SK-N-SH (cell line): ENCODE data around the gene TMEM131. TPM values are rescaled to one million over a fixed set of nuclear protein-coding genes. Genes with fewer than 3 reads are reported as not detected.

ENCODE experiments used
- CTCF ChIA-PET: fragments of 300-600, 350-600 bp; formaldehyde crosslinking; extraction: SDS; loops from one replicate; lab custom pipeline; 2021; lab: Yijun Ruan, JAX
- POLR2A ChIA-PET: fragments of 350-600 bp; sonication (Branson Sonifier 250); formaldehyde crosslinking; extraction: SDS; loops from one replicate; lab custom pipeline; 2020; ENCODE audit warnings: antibody characterized with exemption, inconsistent platforms; lab: Yijun Ruan, JAX
- DNase-seq: peaks from one replicate; pipeline ENCODE4 v3.0.0; 2012
- H2AFZ ChIP-seq: fragments of 200-600 bp; sonication (generic); 2 replicates; pipeline ENCODE4 v1.8.1; 2016; ENCODE audit warnings: antibody characterized with exemption, mild to moderate bottlenecking, low read depth
- H3F3A ChIP-seq: fragments of 200-600 bp; sonication (generic); replicated peaks from 2 replicates; pipeline ENCODE3; 2016; ENCODE audit warnings: antibody characterized with exemption, mild to moderate bottlenecking; ENCODE audit not compliant: insufficient read depth
- H3K27ac ChIP-seq, 2 experiments: fragments of 200-500 bp in 1 of 2; fragments of 200-600 bp in 1 of 2; sonication (Bioruptor generic) in 1 of 2; sonication (generic), shearing (Covaris generic) in 1 of 2; 2 replicates each; pipeline versions ENCODE4 v1.5.1 to v1.6.1; 2014 to 2016; ENCODE audit warnings: low read depth in 2 of 2, inconsistent platforms in 1 of 2, low read length in 1 of 2, mild to moderate bottlenecking in 1 of 2, mixed read lengths in 1 of 2
- H3K27me3 ChIP-seq: fragments of 200-600 bp; sonication (generic), shearing (Covaris generic); 2 replicates; pipeline ENCODE4 v1.6.1; 2016; ENCODE audit warnings: mixed run types; ENCODE audit not compliant: insufficient read depth
- H3K36me3 ChIP-seq, 2 experiments: fragments of 200-500 bp in 1 of 2; fragments of 200-600 bp in 1 of 2; sonication (Bioruptor generic) in 1 of 2; sonication (generic) in 1 of 2; replicated peaks in 1 of 2; 2 replicates each; pipeline versions ENCODE3 to v1.5.1; 2014 to 2016; ENCODE audit warnings: low read length in 1 of 2, mild to moderate bottlenecking in 1 of 2; ENCODE audit not compliant: insufficient read depth in 2 of 2, control insufficient read depth in 1 of 2
- H3K4me1 ChIP-seq, 2 experiments: fragments of 200-500 bp in 1 of 2; fragments of 200-600 bp in 1 of 2; sonication (Bioruptor generic) in 1 of 2; sonication (generic), shearing (Covaris generic) in 1 of 2; 2 replicates each; pipeline versions ENCODE4 v1.5.1 to v1.6.1; 2014 to 2016; ENCODE audit warnings: low read depth in 1 of 2, low read length in 1 of 2, mixed run types in 1 of 2; ENCODE audit not compliant: insufficient read depth in 2 of 2, control insufficient read depth in 1 of 2
- H3K4me2 ChIP-seq: fragments of 200-600 bp; sonication (generic), shearing (Covaris generic); 2 replicates; pipeline ENCODE4 v1.6.1; 2017; ENCODE audit warnings: mixed run types
- H3K4me3 ChIP-seq, 2 experiments: fragments of 200-500 bp in 1 of 2; fragments of 200-600 bp in 1 of 2; sonication (Bioruptor generic) in 1 of 2; sonication (generic), shearing (Covaris generic) in 1 of 2; 2 replicates each; pipeline versions ENCODE4 v1.5.1 to v1.8.1; 2014 to 2016; ENCODE audit warnings: low read depth in 2 of 2, inconsistent platforms in 1 of 2, low read length in 1 of 2, mild to moderate bottlenecking in 1 of 2, mixed read lengths in 1 of 2, moderate library complexity in 1 of 2
- H3K79me2 ChIP-seq: fragments of 200-600 bp; sonication (generic); 2 replicates; pipeline ENCODE4 v1.8.1; 2017; ENCODE audit warnings: mild to moderate bottlenecking; ENCODE audit not compliant: insufficient read depth
- H3K9ac ChIP-seq: fragments of 200-600 bp; sonication (generic); 2 replicates; pipeline ENCODE4 v1.6.1; 2017; ENCODE audit warnings: mixed run types
- H3K9me2 ChIP-seq: fragments of 200-600 bp; sonication (generic); 2 replicates; pipeline ENCODE4 v1.6.1; 2017; ENCODE audit warnings: mixed run types
- H3K9me3 ChIP-seq: fragments of 200-600 bp; sonication (generic); 2 replicates; pipeline ENCODE4 v1.6.1; 2017; ENCODE audit warnings: mixed run types, mild to moderate bottlenecking, moderate library complexity
- H4K20me1 ChIP-seq: fragments of 200-600 bp; sonication (generic); 2 replicates; pipeline ENCODE4 v1.6.1; 2017; ENCODE audit warnings: mild to moderate bottlenecking, mixed run types; ENCODE audit not compliant: insufficient read depth
- ELF1 ChIP-seq: IDR thresholded peaks from 2 replicates; pipeline ENCODE4 v1.4.0; 2012
- EP300 ChIP-seq, 2 experiments: IDR thresholded peaks; 2 replicates each; pipeline versions ENCODE4 v1.4.0 to v1.6.1; 2012; ENCODE audit warnings: borderline replicate concordance in 1 of 2, low read depth in 1 of 2, low read length in 1 of 2
- EZH2phosphoT487 ChIP-seq: fragments of 200-600 bp; sonication (generic); IDR thresholded peaks from 2 replicates; pipeline ENCODE4 v1.6.1; 2017; ENCODE audit warnings: low read depth, mixed run types, mild to moderate bottlenecking, antibody characterized with exemption, moderate library complexity, borderline replicate concordance
- FOSL2 ChIP-seq: IDR thresholded peaks from 2 replicates; pipeline ENCODE4 v1.4.0; 2012; ENCODE audit warnings: low read depth, mild to moderate bottlenecking, moderate library complexity, borderline replicate concordance
- FOXJ3 ChIP-seq: sonication (generic); formaldehyde crosslinking; IDR thresholded peaks from 2 replicates; pipeline ENCODE4 v1.5.1; 2020; ENCODE audit warnings: mild to moderate bottlenecking, missing genetic modification reagents
- GABPA ChIP-seq: IDR thresholded peaks from 2 replicates; pipeline ENCODE4 v1.4.0; 2012; ENCODE audit warnings: low read depth, mild to moderate bottlenecking
- GATA2 ChIP-seq: sonication (generic); formaldehyde crosslinking; IDR thresholded peaks from 2 replicates; pipeline ENCODE4 v1.5.0; 2020; ENCODE audit warnings: mild to moderate bottlenecking, missing genetic modification reagents
- IRF3 ChIP-seq: fragments of 150-350 bp; IDR thresholded peaks from 2 replicates; pipeline ENCODE4 v1.6.1; 2016; ENCODE audit warnings: mild to moderate bottlenecking, low read depth, low read length
- MEF2A ChIP-seq: IDR thresholded peaks from 2 replicates; pipeline ENCODE4 v1.4.0; 2012; ENCODE audit warnings: low read depth, borderline replicate concordance
- MXI1 ChIP-seq: IDR thresholded peaks from 2 replicates; pipeline ENCODE4 v1.6.1; 2012; ENCODE audit warnings: mild to moderate bottlenecking, low read depth, low read length, improper control_type of control experiment
- NRF1 ChIP-seq: IDR thresholded peaks from 2 replicates; pipeline ENCODE4 v1.6.1; 2012; ENCODE audit warnings: low read depth, mild to moderate bottlenecking, low read length
- PBX3 ChIP-seq: IDR thresholded peaks from 2 replicates; pipeline ENCODE4; 2012
- RAD21 ChIP-seq: IDR thresholded peaks from 2 replicates; pipeline ENCODE4 v1.6.1; 2012; ENCODE audit warnings: mild to moderate bottlenecking, low read length
- RCOR1 ChIP-seq: fragments of 150-350 bp; IDR thresholded peaks from 2 replicates; pipeline ENCODE4 v1.6.1; 2017; ENCODE audit warnings: antibody characterized with exemption, low read length
- REST ChIP-seq: IDR thresholded peaks from 2 replicates; pipeline ENCODE4 v1.6.1; 2012; ENCODE audit warnings: mild to moderate bottlenecking, low read depth, low read length, moderate library complexity
- RFX5 ChIP-seq: IDR thresholded peaks from 2 replicates; pipeline ENCODE4 v1.6.1; 2012; ENCODE audit warnings: mild to moderate bottlenecking, improper control_type of control experiment, low read length
- SIN3A ChIP-seq: IDR thresholded peaks from 2 replicates; pipeline ENCODE4 v1.6.1; 2012; ENCODE audit warnings: low read depth, mild to moderate bottlenecking, low read length, moderate library complexity, borderline replicate concordance
- TAF1 ChIP-seq: IDR thresholded peaks from 2 replicates; pipeline ENCODE4 v1.6.1; 2012; ENCODE audit warnings: low read depth, mild to moderate bottlenecking, low read length, moderate library complexity, borderline replicate concordance
- WGBS: methylation state at CpG from one replicate; pipeline ENCODE4 v1.1.6; 2017; ENCODE audit warnings: low lambda C conversion rate; 5-methylcytosine and 5-hydroxymethylcytosine counted together
- polyA plus RNA-seq, 3 experiments: library from polyadenylated mRNA; depleted of rRNA; stranded (reverse); fragments of >200 nt; gene quantifications; 2 replicates each; pipeline ENCODE4 v1.2.3, GENCODE V29; 2012

Gene TMEM131
- polyA plus RNA-seq, 1 of the 3 experiments (the other 2 are of a cell fraction), result 9.1 TPM

GRCh38 chr2:97932975-97933662 is 62.6 kb downstream of the TMEM131 start:
- no peak overlapping the region for H3K9ac ChIP-seq
- H3F3A ChIP-seq, result peaks cover 6% of the 10 kb centered on the region
- no peaks in the 10 kb centered on the region for H3K27me3 ChIP-seq
- H3K4me2 ChIP-seq, result no peak overlapping the region
- WGBS, result 96% methylated on average over 4 of the region's 4 CpGs
- TF ChIP-seq FOXJ3 (CRISPR knock-in tag) (no peak), RFX5 (no peak), GABPA (no peak), IRF3 (no peak), ELF1 (no peak), PBX3 (no peak), RAD21 (no peak), FOSL2 (no peak), TAF1 (no peak), REST (no peak)
- TF ChIP-seq, all 33 proteins: peak for 0
- Histone ChIP-seq H4K20me1 (peaks cover 58% of the 10 kb centered on the region), H3K4me3 (no peak overlapping the region), H3K27ac (no peak overlapping the region), H3K79me2 (peaks cover 66% of the 10 kb centered on the region), H3K4me1 (peaks cover 3 to 23% of the 10 kb centered on the region in 2 experiments; a peak in 3 of 4 replicates), H3K36me3 (no peaks in the 10 kb centered on the region), H3K9me3 (no peaks in the 10 kb centered on the region), H3K9me2 (no peaks in the 10 kb centered on the region), H2AFZ (no peak overlapping the region)
- no peak for DNase-seq
- POLR2A ChIA-PET, result no interaction called here
- CTCF ChIA-PET, result no interaction called here

- no peak overlapping the region for H3K27ac ChIP-seq
- peaks cover 59% of the 10 kb centered on the region for H4K20me1 ChIP-seq
- H3K4me3 ChIP-seq, result no peak overlapping the region
- no peaks in the 10 kb centered on the region for H3K36me3 ChIP-seq
- no peaks in the 10 kb centered on the region for H3K27me3 ChIP-seq
- H3K9me2 ChIP-seq, result no peaks in the 10 kb centered on the region
- H3F3A ChIP-seq, result peaks cover 6% of the 10 kb centered on the region
- no peaks in the 10 kb centered on the region for H3K9me3 ChIP-seq
- H3K9ac ChIP-seq, result no peak overlapping the region
- CTCF ChIA-PET, result interaction anchor here (0.8 kb wide), 1 partner anchor 15 kb away, joined by 3 read pairs; no protein-coding TSS in a partner anchor
- H3K4me2 ChIP-seq, result no peak overlapping the region
- peaks cover 3 to 23% of the 10 kb centered on the region in 2 experiments; a peak in 3 of 4 replicates for H3K4me1 ChIP-seq
- H2AFZ ChIP-seq, result no peak overlapping the region
- no peak for DNase-seq
- POLR2A ChIA-PET, result no interaction called here
- TF ChIP-seq SIN3A (no peak), MEF2A (no peak), EP300 (IDR thresholded peaks at IDR 0.05; ENCODE audit: borderline replicate concordance in 1 of 2, low read depth in 1 of 2, low read length in 1 of 2) (peak in 1 of 2 experiments; percentile 41; a peak in 1 of 4 replicates), NRF1 (no peak), GATA2 (CRISPR knock-in tag) (peak; percentile 80), GABPA (no peak), PBX3 (no peak), RCOR1 (0 out of 2 replicates have a peak, but pooled peaks have one; percentile 36), ELF1 (no peak), MXI1 (no peak), EZH2phosphoT487 (no peak)
- peaks cover 72% of the 10 kb centered on the region for H3K79me2 ChIP-seq
Observed at GRCh38 chr2:97931858-97932225, 63.9 kb downstream of the TMEM131 start.
